ENCODE measurements around the gene ATRN.

DNA sequence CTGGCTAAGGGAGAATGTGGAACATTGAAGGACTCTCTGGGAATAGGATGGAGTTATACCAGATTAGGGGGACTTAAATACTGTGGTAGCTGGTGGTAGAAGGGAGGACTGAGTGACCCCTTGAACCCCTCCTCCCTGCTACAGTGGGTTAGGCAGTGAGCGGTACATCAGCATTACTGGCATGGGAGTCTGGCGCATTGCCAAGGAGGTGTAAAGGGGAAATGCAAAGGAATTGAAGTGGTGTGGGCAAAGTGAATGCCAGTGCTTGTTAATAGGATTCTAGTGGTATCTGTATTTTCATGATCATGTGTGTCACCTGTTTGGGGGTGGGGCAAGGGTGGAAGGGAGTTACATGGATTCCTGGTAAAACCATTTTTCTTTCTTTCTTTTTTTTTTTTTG, 132.3 kb downstream of the ATRN start:
- TF ChIP-seq CTCF (IDR thresholded peaks at IDR 0.05), result no peak
- TF ChIP-seq POLR2A (IDR thresholded peaks at IDR 0.05), result no peak

Measured in stomach (tissue), 4 donors.